ENCODE data around the gene LMAN2.
A peak's percentile ranks its signal among the peaks of the same experiment; 100 is the strongest.
"Not testable (repeated sequence)": the region's sequence is repeated elsewhere in the genome, so short reads cannot be mapped to it uniquely, and the experiment has no call there.

The LMAN2 gene

DNA sequence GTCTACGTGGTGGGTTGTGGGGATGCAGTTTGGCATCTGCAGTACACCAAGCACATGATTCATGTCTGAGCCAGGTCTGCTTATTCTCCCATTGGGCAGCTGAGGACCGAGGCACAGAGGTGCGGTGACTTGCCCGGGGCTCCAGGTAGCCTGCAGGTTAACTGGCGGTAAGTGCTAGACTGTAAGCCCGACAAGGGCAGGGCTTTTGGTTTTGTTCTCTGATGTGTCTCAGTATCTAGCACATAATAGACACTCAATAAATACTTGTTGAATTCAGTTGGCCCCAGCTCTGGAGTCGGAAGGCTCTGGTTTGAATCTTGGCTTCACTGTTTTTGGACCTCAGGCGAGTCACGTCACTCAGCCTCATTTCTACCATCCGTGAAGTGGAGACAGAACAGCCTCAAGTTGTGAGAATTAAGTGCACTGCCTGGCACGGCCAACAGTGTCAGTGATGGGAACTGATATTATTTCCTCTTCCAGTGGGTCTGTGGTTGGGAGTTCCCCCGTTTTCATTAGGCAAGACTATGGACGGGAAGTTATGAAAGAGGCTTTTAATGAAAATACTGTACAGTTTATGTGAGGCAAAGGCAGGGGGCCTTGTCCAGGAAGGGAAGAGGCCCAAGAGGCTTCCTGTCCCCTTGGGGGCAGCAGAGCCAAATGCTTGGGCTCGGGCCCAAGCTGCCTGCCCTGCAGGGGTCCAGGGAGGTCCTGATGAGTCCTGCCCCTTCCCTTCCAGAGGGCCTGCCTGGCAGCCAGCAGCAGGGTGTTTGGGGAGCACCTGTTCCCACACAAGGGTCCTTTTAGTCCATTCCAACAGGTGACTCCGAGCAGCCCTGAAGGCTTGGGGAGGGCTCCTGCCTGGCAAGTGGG, 44.6 kb downstream of the LMAN2 start:
- no peak overlapping the region for H3K27ac ChIP-seq
- no peak overlapping the region for H3K4me3 ChIP-seq
- peaks cover 0 to 31% (median 22%) of the 10 kb centered on the region in 3 donors for H3K36me3 ChIP-seq
- no peaks in the 10 kb centered on the region for H3K9me3 ChIP-seq
- H3K4me1 ChIP-seq, result peaks cover 0 to 41% (median 33%) of the 10 kb centered on the region in 4 donors
- DNase-seq, result peak in 1 of 2 donors; percentile 65
- no peaks in the 10 kb centered on the region for H3K27me3 ChIP-seq
- intact Hi-C loops (cut with DNase I; ENCODE audit: low total_unique reads), result loop anchor here (10.0 kb wide), 1 partner anchor 192 kb away; no protein-coding TSS in a partner anchor
- TF ChIP-seq, protein P1, sequence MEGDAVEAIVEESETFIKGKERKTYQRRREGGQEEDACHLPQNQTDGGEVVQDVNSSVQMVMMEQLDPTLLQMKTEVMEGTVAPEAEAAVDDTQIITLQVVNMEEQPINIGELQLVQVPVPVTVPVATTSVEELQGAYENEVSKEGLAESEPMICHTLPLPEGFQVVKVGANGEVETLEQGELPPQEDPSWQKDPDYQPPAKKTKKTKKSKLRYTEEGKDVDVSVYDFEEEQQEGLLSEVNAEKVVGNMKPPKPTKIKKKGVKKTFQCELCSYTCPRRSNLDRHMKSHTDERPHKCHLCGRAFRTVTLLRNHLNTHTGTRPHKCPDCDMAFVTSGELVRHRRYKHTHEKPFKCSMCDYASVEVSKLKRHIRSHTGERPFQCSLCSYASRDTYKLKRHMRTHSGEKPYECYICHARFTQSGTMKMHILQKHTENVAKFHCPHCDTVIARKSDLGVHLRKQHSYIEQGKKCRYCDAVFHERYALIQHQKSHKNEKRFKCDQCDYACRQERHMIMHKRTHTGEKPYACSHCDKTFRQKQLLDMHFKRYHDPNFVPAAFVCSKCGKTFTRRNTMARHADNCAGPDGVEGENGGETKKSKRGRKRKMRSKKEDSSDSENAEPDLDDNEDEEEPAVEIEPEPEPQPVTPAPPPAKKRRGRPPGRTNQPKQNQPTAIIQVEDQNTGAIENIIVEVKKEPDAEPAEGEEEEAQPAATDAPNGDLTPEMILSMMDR (IDR thresholded peaks at IDR 0.05), result no peak

- DNase-seq, result peak in 1 of 2 donors; percentile 40
- not testable (repeated sequence) for H3K9me3 ChIP-seq, H3K27ac ChIP-seq, H3K4me3 ChIP-seq, H3K27me3 ChIP-seq
- intact Hi-C loops (cut with DNase I; ENCODE audit: low total_unique reads), result loop anchor here (10.0 kb wide), 1 partner anchor 191 kb away; no protein-coding TSS in a partner anchor
- H3K36me3 ChIP-seq, result peaks cover 0 to 31% (median 22%) of the 10 kb centered on the region in 3 donors
- H3K4me1 ChIP-seq, result peaks cover 0 to 41% (median 32%) of the 10 kb centered on the region in 4 donors
Observed at GRCh38 chr5:177306103-177306640, 45.3 kb downstream of the LMAN2 start.

DNA sequence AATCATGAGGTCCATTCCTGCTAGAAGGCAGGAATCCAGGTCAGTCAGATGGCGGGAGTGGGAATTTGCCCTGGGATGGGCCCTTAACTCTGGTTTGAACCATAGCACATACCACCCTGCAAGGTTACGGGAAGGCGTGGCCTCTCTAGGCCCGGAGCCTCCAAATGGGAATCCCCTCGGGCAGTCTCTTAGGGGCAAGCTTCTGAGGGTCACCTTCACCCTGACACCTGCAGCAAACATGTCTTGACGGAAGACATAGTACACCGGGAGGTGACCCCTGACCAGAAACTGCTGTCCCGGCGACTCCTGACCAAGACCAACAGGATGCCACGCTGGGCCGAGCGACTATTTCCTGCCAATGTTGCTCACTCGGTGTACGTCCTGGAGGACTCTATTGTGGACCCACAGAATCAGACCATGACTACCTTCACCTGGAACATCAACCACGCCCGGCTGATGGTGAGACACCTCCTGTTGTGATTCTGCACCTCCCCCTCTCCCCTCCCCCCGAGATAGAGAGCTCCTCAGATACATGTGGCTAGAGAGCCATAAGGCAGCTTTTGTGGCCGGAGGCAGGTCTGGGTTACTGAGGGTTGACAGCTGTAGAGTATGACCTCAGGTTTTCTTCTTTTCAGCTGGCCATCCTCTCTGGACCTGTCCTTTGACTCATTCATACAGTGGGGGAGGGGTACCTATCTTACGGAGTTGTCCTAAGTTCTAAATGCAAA, 46.9 kb downstream of the LMAN2 start:
- TF ChIP-seq, protein P1 (IDR thresholded peaks at IDR 0.05), result no peak
- Histone ChIP-seq H3K4me3 (peak overlapping the region; percentile 81 to 95), H3K36me3 (peaks cover 0 to 31% (median 22%) of the 10 kb centered on the region in 3 donors), H3K4me1 (peaks cover 0 to 52% (median 33%) of the 10 kb centered on the region in 4 donors), H3K27ac (peak overlapping the region; percentile 81 to 88), H3K27me3 (no peaks in the 10 kb centered on the region), H3K9me3 (no peaks in the 10 kb centered on the region)
- DNase-seq, result peak in 1 of 2 donors; percentile 55
- intact Hi-C loops (cut with DNase I; ENCODE audit: low total_unique reads), result loop anchor here (10.0 kb wide), 1 partner anchor 190 kb away; no protein-coding TSS in a partner anchor

DNA sequence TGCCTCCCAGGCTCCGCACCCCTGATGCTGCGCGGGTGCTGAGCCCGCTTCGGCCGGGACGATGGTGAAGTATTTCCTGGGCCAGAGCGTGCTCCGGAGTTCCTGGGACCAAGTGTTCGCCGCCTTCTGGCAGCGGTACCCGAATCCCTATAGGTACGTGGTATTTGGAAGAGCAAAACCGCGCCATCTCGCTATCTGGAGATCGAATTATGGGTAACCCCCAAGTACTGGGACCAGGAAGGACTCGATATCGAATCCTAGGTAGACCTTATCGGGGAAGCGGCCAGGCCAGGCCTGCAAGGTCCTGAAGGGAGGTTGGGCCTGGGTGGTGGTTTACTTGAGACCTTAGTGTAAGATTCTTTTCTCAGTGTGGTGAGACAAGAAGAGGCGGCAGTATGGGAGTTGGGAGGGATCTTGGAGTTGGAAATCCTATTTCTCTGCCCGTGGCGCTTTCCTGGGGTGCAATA, 47.5 kb downstream of the LMAN2 start:
- no peak for DNase-seq
- Histone ChIP-seq H3K4me3 (peak overlapping the region; percentile 81 to 95), H3K9me3 (no peaks in the 10 kb centered on the region), H3K36me3 (peaks cover 0 to 31% (median 22%) of the 10 kb centered on the region in 3 donors), H3K27ac (peak overlapping the region; percentile 81 to 88), H3K4me1 (peaks cover 0 to 52% (median 33%) of the 10 kb centered on the region in 4 donors), H3K27me3 (no peaks in the 10 kb centered on the region)
- intact Hi-C loops (cut with DNase I; ENCODE audit: low total_unique reads), result loop anchor here (10.0 kb wide), 1 partner anchor 189 kb away; no protein-coding TSS in a partner anchor
- TF ChIP-seq, protein P1 (IDR thresholded peaks at IDR 0.05), result no peak

DNA sequence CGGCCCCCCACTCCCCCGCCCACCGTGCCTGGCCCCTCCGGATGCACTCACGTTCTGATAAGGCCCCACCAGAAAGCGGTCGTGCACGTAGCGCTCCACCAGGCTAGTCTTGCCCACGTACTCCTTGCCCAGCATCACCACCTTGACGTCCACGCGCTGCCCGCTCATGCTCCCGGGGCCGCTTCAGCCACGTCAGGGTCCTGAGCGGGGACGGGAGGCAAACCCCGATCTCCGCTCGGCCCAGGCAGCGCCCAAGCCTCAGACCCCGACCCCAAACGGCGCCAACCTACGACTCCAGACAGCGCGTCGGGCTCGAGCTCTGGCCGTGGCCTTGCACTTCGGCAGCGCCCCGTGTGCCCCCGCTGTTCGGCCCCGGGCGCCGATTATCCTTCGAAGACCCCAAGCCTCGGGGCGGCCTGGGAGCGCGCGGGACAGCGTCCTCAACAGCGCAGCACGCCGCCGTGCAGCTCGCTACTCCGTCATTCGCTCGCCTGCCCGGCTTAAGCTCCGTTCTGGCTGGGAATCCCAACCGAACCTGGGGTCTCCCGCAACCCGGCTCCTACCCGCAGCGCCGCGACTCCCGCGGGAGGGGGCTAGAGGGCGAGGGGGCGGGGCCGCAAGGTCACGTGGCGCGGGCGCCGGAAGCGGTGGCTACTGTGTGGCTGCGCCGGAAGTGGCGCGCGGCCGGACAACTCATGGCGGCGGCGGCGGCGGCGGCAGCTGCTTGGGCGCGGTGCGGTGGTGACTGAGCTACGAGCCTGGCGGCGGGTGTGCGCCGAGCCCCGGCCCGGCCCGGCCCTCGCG, 48.1 kb downstream of the LMAN2 start, which contains the start of the genes PRELID1 and RAB24:
Gene PRELID1 (plus strand): TSS at position 679 of the 804 bp plus-strand sequence. CDS start 187 bp downstream, outside the sequence.
Gene RAB24 (minus strand): TSS at position 599 of the 804 bp plus-strand sequence. CDS start 431 bp downstream, at position 168.
- intact Hi-C loops (cut with DNase I; ENCODE audit: low total_unique reads), result loop anchor here (10.0 kb wide), 1 partner anchor 189 kb away; no protein-coding TSS in a partner anchor
- Histone ChIP-seq H3K9me3 (no peaks in the 10 kb centered on the region), H3K27ac (peak within 1 kb of the TSS; percentile 81 to 88), H3K4me1 (peaks cover 0 to 52% (median 33%) of the 10 kb centered on the region in 4 donors), H3K27me3 (no peaks in the 10 kb centered on the region), H3K36me3 (peaks cover 0 to 31% (median 22%) of the 10 kb centered on the region in 3 donors), H3K4me3 (peak within 1 kb of the TSS; percentile 81 to 95)
- TF ChIP-seq, protein P1 (IDR thresholded peaks at IDR 0.05), result peak; percentile 21 to 28
- DNase-seq, result peak; percentile 86 to 91

Measured in tibial artery (tissue), 4 donors.